Fibroblast of the conjunctiva (primary cell): ENCODE measurements around the gene TTC7B.

Experiments used
- DNase-seq: peaks from one replicate; pipeline ENCODE4 v3.0.0-alpha.2; 2010; ENCODE audit warnings: low read depth

Gene TTC7B

DNA sequence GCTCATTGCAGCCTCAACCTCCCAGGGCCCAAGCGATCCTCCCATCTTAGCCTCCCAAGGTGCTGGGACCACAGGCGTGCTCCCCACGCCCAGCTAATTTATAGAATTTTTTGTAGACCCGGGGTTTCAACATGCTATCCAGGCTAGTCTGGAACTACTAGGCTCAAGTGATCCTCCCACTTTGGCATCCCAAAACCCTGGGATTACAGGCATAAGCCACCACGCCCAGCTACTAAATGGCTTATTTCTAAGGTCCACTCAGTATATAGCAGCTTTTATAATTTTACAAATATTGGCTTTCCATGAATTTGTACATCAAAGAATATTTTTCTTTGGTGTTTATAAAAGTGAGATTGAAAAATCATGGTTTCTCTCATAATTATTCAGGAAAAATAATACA, 167.8 kb downstream of the TTC7B start:
- DNase-seq, result no peak

GRCh38 chr14:90647473-90648005, 168.7 kb downstream of the TTC7B start:
- DNase-seq, result no peak

DNA sequence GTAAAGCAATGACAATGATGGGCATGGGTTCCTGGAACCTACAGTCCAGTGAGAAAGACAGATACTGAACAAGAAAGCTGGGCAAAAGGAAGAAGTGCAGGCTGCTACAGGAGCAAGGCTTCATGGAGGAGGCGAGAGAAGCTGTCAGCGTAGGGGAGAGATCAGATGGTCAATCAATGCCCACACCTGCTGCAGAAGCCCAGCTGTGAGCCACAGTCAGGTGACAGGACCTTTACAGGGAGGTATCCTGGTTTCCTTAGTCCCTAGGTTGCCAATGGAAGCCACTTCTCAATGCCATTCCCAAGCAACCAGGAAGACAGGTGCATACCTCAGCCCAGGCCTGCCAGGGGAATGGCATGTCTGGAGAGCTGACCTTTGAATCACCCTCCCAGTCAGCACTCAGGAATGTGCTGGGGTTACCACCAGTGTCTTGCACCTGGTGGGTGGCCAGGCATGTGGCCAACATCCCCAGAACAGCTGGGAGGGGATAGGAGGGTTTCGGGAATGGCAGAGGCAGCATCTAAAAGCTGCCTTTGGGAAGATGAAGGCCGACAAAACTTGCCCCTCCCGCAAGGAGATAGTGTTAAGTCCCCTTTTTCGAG, 170.3 kb downstream of the TTC7B start:
- no peak for DNase-seq

GRCh38 chr14:90644882-90645281, 171.3 kb downstream of the TTC7B start:
- DNase-seq, result peak; percentile 73

- no peak for DNase-seq
These were observed 172.1 kb downstream of the TTC7B start for GRCh38 chr14:90643982-90644670.

GRCh38 chr14:90642244-90642717, 173.9 kb downstream of the TTC7B start:
- no peak for DNase-seq

- no peak for DNase-seq
These were observed 174.5 kb downstream of the TTC7B start for GRCh38 chr14:90641615-90642243.

GRCh38 chr14:90641168-90641567, 175.1 kb downstream of the TTC7B start:
- no peak for DNase-seq

DNA sequence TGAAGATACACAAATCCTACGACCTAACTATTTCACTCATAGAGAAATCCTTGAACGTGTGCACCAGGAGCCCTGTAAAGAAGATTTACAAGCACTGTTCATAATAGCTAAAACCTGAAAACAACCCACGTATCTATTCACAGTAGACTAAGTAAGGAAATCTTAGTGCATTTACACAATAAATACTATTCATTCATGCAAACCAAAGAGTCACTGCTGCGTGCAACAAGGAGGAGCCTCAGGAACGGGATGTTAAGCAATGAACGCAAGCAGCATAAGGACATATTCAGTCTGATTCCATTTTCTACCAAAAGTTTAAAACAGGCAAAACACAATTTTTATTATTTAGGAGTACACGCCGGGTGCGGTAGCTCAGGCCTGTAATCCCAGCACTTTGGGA, 176.6 kb downstream of the TTC7B start:
- no peak for DNase-seq

- DNase-seq, result no peak
These were observed 183.4 kb downstream of the TTC7B start for GRCh38 chr14:90632871-90633270.

- DNase-seq, result no peak
These were observed 183.8 kb downstream of the TTC7B start for GRCh38 chr14:90632451-90632850.

GRCh38 chr14:90630171-90630806, 185.9 kb downstream of the TTC7B start:
- no peak for DNase-seq

- DNase-seq, result no peak
These were observed 186.8 kb downstream of the TTC7B start for GRCh38 chr14:90629471-90629870.

- DNase-seq, result no peak
These were observed 187.4 kb downstream of the TTC7B start for GRCh38 chr14:90628825-90629224.

GRCh38 chr14:90627478-90627877, 188.8 kb downstream of the TTC7B start:
- no peak for DNase-seq

DNA sequence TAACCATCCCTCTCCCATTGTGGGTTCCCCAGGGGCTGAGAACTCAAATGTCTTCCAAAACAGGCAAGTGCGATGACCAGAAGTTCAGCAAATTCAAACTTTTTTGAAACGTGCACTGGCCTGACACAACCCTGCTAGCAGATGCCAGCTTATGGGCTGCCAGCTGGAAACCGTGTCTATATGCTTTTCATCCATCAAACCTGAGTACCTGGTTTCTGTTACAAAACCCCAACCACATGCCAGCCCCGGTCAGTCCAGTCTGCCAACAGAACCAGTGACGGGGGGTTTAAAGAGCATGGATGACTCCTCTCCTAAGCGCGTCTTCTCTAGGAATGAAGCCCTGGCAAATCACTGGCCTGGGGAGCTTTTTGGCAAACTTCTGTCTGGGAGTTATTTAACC, 189.7 kb downstream of the TTC7B start:
- no peak for DNase-seq

DNA sequence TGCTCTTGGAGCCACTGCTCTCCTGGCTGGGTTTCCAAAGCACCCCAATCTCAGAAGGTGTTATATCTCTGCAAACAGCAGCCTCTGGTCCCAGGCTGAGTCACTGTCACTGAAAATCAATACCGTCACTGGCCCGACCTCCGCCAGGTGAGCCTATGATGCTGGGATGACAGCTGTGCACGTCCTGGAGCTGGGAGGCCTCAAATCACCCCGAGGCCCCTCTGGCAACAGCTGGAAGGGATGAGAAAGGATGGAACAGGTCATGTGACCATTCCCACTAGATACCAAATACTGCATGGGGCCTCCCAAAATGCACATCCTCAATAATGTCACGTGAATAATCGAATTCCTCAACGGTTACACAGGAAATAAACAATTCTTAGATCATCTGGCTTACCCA, 190.8 kb downstream of the TTC7B start:
- no peak for DNase-seq

GRCh38 chr14:90624732-90625400, 191.4 kb downstream of the TTC7B start:
- no peak for DNase-seq

DNA sequence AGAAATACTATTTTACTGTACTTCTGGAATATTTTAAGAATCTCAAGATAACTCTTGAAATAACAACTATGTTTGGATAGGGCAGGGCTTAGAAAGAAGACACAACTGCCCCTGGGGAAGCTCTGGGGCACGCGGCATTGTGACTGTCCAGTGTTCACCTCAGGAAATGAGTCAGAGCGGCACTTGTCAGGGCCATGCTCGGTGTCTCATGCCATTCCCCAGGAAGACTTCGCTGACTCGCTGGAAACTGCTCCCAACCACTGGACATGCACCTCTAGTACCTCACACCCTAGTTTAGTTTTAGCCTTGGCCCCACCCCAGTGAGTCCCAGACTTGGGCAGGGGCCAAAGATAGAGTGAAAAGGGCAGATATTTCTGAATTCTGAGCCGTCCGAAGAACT, 192.0 kb downstream of the TTC7B start:
- DNase-seq, result no peak

GRCh38 chr14:90621201-90621600, 195.0 kb downstream of the TTC7B start:
- no peak for DNase-seq

DNA sequence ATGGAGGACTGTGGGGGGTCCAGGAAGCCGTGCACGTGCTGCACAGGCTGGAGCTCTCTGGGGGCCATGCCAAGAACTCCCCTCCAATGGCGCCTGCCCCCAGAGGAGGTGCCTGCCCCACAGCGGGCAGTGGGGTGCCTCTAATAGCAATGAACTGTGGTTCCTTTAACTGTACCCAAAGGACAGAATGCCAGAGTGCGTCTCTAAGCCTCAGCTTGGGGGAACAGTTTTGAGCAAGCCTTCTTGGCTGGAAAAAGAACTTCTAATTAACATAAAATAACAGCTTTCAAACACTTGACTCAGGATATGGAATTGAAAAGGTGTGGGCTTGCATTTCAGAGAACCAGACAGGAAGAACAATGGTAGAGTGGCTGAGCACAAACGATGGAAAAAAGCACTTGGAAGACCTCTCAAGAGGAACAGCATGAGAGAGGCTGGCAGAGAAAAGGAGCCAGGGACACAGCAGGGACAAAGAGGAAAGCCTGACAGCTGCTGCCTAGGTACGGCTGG, 195.6 kb downstream of the TTC7B start:
- no peak for DNase-seq

GRCh38 chr14:90619911-90620310, 196.3 kb downstream of the TTC7B start:
- DNase-seq, result no peak
